ENCODE results near the gene ME2.

ME2 gene

GRCh38 chr18:50896093-50896492 lies 17.2 kb downstream of the ME2 start:
- TF ChIP-seq ZFX (IDR thresholded peaks at IDR 0.05) (no peak), CTCF (conservative IDR thresholded peaks at IDR 0.05) (no peak)
- H3K27ac ChIP-seq: no peak overlapping the region

- H3K27ac ChIP-seq: no peak overlapping the region
- TF ChIP-seq CTCF (conservative IDR thresholded peaks at IDR 0.05) (no peak), ZFX (IDR thresholded peaks at IDR 0.05) (no peak)
Observed at GRCh38 chr18:50898919-50899318, 20.0 kb downstream of the ME2 start.

- H3K27ac ChIP-seq: no peak overlapping the region
- no peak for TF ChIP-seq ZFX (IDR thresholded peaks at IDR 0.05)
- no peak for TF ChIP-seq CTCF (conservative IDR thresholded peaks at IDR 0.05)
Observed at GRCh38 chr18:50902797-50903196, 23.9 kb downstream of the ME2 start.

- no peak for TF ChIP-seq CTCF (conservative IDR thresholded peaks at IDR 0.05)
- no peak for TF ChIP-seq ZFX (IDR thresholded peaks at IDR 0.05)
- H3K27ac ChIP-seq: no peak overlapping the region
Observed at GRCh38 chr18:50906843-50907242, 27.9 kb downstream of the ME2 start.

GRCh38 chr18:50909261-50909660 lies 30.3 kb downstream of the ME2 start:
- H3K27ac ChIP-seq: no peak overlapping the region
- TF ChIP-seq ZFX (IDR thresholded peaks at IDR 0.05) (no peak), CTCF (conservative IDR thresholded peaks at IDR 0.05) (no peak)

GRCh38 chr18:50911006-50911405 lies 32.1 kb downstream of the ME2 start:
- TF ChIP-seq ZFX (IDR thresholded peaks at IDR 0.05) (no peak), CTCF (conservative IDR thresholded peaks at IDR 0.05) (no peak)
- no peak overlapping the region for H3K27ac ChIP-seq

- H3K27ac ChIP-seq: no peak overlapping the region
- no peak for TF ChIP-seq CTCF (conservative IDR thresholded peaks at IDR 0.05)
- no peak for TF ChIP-seq ZFX (IDR thresholded peaks at IDR 0.05)
Observed at GRCh38 chr18:50917021-50917420, 38.1 kb downstream of the ME2 start.
